Right lobe of liver (tissue), 6 donors: ENCODE measurements around the gene XCR1. TPM values are rescaled to one million over a fixed set of nuclear protein-coding genes. Genes with fewer than 3 reads are reported as not detected.
"Not testable (repeated sequence)": the region's sequence is repeated elsewhere in the genome, so short reads cannot be mapped to it uniquely, and the experiment has no call there.

Source experiments
- ATAC-seq, 4 donors: fragments of 200-7000 bp; cut with Tn5 transposase; one replicate each; pipeline ENCODE4 v1.9.1; 2020; ENCODE audit warnings: mild to moderate bottlenecking in 4 of 4, moderate library complexity in 4 of 4
- DNase-seq, 3 donors: peaks; one replicate each; pipeline ENCODE4 v3.0.0-alpha.2; 2020
- H3K27ac ChIP-seq, 3 donors: fragments of 200-600 bp; one replicate each; pipeline ENCODE4 v1.8.0; 2022
- H3K27me3 ChIP-seq, 2 donors: fragments of 200-600 bp; one replicate each; pipeline ENCODE4 v1.8.0; 2022
- H3K36me3 ChIP-seq, 4 donors: fragments of 200-600 bp; sonication (generic) in 1 of 4; one replicate each; pipeline versions ENCODE4 v1.5.1 to v1.8.0; 2017 to 2022; ENCODE audit warnings: control low read depth in 1 of 4
- H3K4me1 ChIP-seq, 4 donors: fragments of 200-600 bp; sonication (generic) in 1 of 4; one replicate each; pipeline versions ENCODE4 v1.5.1 to v1.8.0; 2017 to 2022; ENCODE audit warnings: control low read depth in 1 of 4
- H3K4me3 ChIP-seq, 3 donors: fragments of 200-600 bp; one replicate each; pipeline ENCODE4 v1.8.0; 2022
- H3K9me3 ChIP-seq, 4 donors: fragments of 200-600 bp; sonication (generic) in 1 of 4; one replicate each; pipeline versions ENCODE4 v1.5.1 to v1.8.0; 2017 to 2022; ENCODE audit warnings: control low read depth in 1 of 4
- CTCF ChIP-seq, 4 donors: fragments of 200-600 bp in 3 of 4; fragments of 450-650 bp in 1 of 4; IDR thresholded peaks; one replicate each; pipeline versions ENCODE4 v1.5.1 to v1.8.0; 2016 to 2022; ENCODE audit warnings: antibody characterized with exemption in 4 of 4, mild to moderate bottlenecking in 2 of 4
- POLR2A ChIP-seq: fragments of 450-650 bp; IDR thresholded peaks from one replicate; pipeline ENCODE4 v1.6.1; 2017; ENCODE audit warnings: antibody characterized with exemption, mild to moderate bottlenecking
- WGBS: methylation state at CpG from one replicate; pipeline ENCODE4 v1.1.6; 2018; ENCODE audit warnings: low coverage, low lambda C conversion rate; ENCODE audit not compliant: insufficient coverage; ENCODE audit errors: missing lambda C conversion rate; 5-methylcytosine and 5-hydroxymethylcytosine counted together
- intact Hi-C, 2 donors: fragments of 100-400 bp; cut with DNase I; formaldehyde crosslinking; loops; one replicate each; pipeline versions ENCODE4 v1.11.2 to v1.14.1; 2022
- total RNA-seq, 6 experiments: library from RNA; depleted of rRNA in 2 of 6; stranded (reverse); fragments of >200 nt in 2 of 6; fragmentation: NEBNext Ultra II Directional in 3 of 6; extraction: Animal tissue kit (Norgen Biotek cat#: 25700) in 3 of 6; gene quantifications; one replicate each; pipeline versions ENCODE4 v1.1.0 to v1.2.4, GENCODE V29; 2016 to 2023
- donor health status: DM: no; HTN: yes; CAD: no.
- donor health status: DM: no; HTN: no; CAD: no.
- donor health status: DM: no; HTN: no; CAD: no.
- donor health status: DM: no; HTN: yes; CAD: no.
- donor health status: DM: no; HTN: yes; CAD: no.

The XCR1 gene
- total RNA-seq, 6 experiments from 2014 or later, result 0.02 to 0.06 (median 0.04) TPM; not detected in 3

GRCh38 chr3:46058981-46059380 lies 31.7 kb upstream of the XCR1 start:
- WGBS, result 75% methylated on average over 1 of the region's 1 CpG
- TF ChIP-seq POLR2A (no peak), CTCF (IDR thresholded peaks at IDR 0.05) (no peak)
- no peaks in the 10 kb centered on the region for H3K27me3 ChIP-seq
- no peak overlapping the region for H3K27ac ChIP-seq
- ATAC-seq, result no peak
- intact Hi-C loops, result no loop called here
- DNase-seq, result no peak
- no peak overlapping the region for H3K4me3 ChIP-seq
- no peaks in the 10 kb centered on the region for H3K36me3 ChIP-seq
- H3K4me1 ChIP-seq, result no peaks in the 10 kb centered on the region
- no peaks in the 10 kb centered on the region for H3K9me3 ChIP-seq

GRCh38 chr3:46057716-46058115 lies 30.4 kb upstream of the XCR1 start:
- no peak overlapping the region for H3K27ac ChIP-seq
- H3K27me3 ChIP-seq, result no peaks in the 10 kb centered on the region
- H3K36me3 ChIP-seq, result no peaks in the 10 kb centered on the region
- DNase-seq, result no peak
- H3K9me3 ChIP-seq, result no peaks in the 10 kb centered on the region
- no peak for ATAC-seq
- no peaks in the 10 kb centered on the region for H3K4me1 ChIP-seq
- WGBS, result 100% methylated on average over 2 of the region's 3 CpGs
- H3K4me3 ChIP-seq, result no peak overlapping the region
- intact Hi-C loops, result no loop called here
- no peak for TF ChIP-seq CTCF (IDR thresholded peaks at IDR 0.05)
- TF ChIP-seq POLR2A, result no peak

- H3K9me3 ChIP-seq, result no peaks in the 10 kb centered on the region
- intact Hi-C loops, result no loop called here
- H3K27ac ChIP-seq, result no peak overlapping the region
- TF ChIP-seq CTCF (IDR thresholded peaks at IDR 0.05) (no peak), POLR2A (no peak)
- H3K4me3 ChIP-seq, result no peak overlapping the region
- H3K27me3 ChIP-seq, result no peaks in the 10 kb centered on the region
- no peak for DNase-seq
- no peaks in the 10 kb centered on the region for H3K4me1 ChIP-seq
- no peak for ATAC-seq
- H3K36me3 ChIP-seq, result no peaks in the 10 kb centered on the region
- WGBS, result 50% methylated on average over 2 of the region's 2 CpGs
These were observed 29.4 kb upstream of the XCR1 start for GRCh38 chr3:46056686-46057085.

GRCh38 chr3:46053761-46054515 lies 26.7 kb upstream of the XCR1 start:
- H3K36me3 ChIP-seq, H3K27ac ChIP-seq, DNase-seq, H3K4me3 ChIP-seq, H3K27me3 ChIP-seq, H3K4me1 ChIP-seq, H3K9me3 ChIP-seq, intact Hi-C loops: not testable (repeated sequence)
- WGBS, result 60% methylated on average over 11 of the region's 13 CpGs
- peak in 1 of 4 donors; percentile 59 for ATAC-seq

GRCh38 chr3:46053265-46053664 lies 26.0 kb upstream of the XCR1 start:
- H3K27me3 ChIP-seq, H3K4me1 ChIP-seq: not testable (repeated sequence)

More at GRCh38 chr3:46053265-46053664, 26.0 kb upstream of the XCR1 start:
- DNase-seq, H3K4me3 ChIP-seq, H3K9me3 ChIP-seq, ATAC-seq, H3K36me3 ChIP-seq, intact Hi-C loops, H3K27ac ChIP-seq: not testable (repeated sequence)
- 75% methylated on average over 5 of the region's 8 CpGs for WGBS
